NCI-H748 treated with DMSO at 0.1 percent for 48 hours (cell line): Measurements from ENCODE around the gene SLC29A3.

ENCODE experiments used
- DNase-seq: peaks from one replicate; lab custom pipeline; 2025; lab: John Stamatoyannopoulos, UW

The SLC29A3 gene

GRCh38 chr10:71300555-71301370 lies 18.3 kb upstream of the SLC29A3 start:
- DNase-seq = no peak

DNA sequence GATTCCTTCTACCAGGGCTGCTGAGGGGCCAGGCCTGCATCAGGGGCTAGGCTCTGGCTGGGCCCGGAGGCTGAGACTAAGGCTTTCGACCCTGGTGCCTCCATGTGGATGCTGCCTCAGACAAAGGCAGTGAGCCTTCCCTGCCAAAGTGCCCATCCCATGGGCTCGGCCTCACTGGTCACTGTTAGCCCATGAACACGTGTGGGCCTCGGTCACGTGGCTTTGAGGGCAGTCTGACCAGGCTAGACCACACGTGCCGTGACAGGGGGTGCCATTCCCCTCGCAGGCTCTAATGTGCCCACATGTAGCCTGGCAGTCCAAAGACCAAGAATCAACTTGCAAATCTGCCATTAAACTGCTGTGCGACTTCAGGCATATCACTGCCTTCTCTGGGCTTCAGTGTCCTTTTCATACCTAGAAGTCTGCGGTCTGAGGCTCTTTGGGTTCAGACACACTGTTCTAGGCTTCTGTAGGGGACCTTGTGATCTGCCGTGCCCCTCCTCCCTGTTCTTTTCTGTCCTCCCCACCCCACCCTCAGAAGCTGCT lies 17.6 kb upstream of the SLC29A3 start:
- DNase-seq = no peak

- DNase-seq = no peak
These were observed 16.6 kb upstream of the SLC29A3 start for GRCh38 chr10:71302451-71302850.

- DNase-seq = peak; percentile 9
These were observed 16.0 kb upstream of the SLC29A3 start for GRCh38 chr10:71302874-71303568.

DNA sequence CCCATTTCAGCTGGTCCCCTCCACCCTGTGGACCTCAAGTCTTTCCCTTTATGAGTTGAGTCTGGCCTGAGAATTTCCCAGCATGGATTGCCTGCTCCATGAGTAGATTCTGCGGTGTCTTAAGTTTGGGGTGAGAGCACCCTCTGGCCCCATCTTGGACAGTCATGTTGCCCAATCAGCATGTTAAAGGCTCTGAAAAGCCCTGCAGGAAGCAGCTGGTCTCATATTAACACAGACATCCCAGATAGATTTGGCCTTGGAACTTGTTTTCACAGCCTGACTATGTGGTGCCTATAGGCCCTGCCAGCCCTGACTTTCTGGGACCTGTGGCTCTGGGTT lies 15.5 kb upstream of the SLC29A3 start:
- DNase-seq = no peak

- no peak for DNase-seq
These were observed 14.1 kb upstream of the SLC29A3 start for GRCh38 chr10:71304914-71305313.

GRCh38 chr10:71306979-71307378 lies 12.1 kb upstream of the SLC29A3 start:
- no peak for DNase-seq

GRCh38 chr10:71307469-71308085 lies 11.5 kb upstream of the SLC29A3 start:
- DNase-seq = no peak

- DNase-seq = no peak
These were observed 10.8 kb upstream of the SLC29A3 start for GRCh38 chr10:71308244-71308643.

- DNase-seq = no peak
These were observed 10.1 kb upstream of the SLC29A3 start for GRCh38 chr10:71308985-71309384.

GRCh38 chr10:71309919-71310318 lies 9.1 kb upstream of the SLC29A3 start:
- no peak for DNase-seq

GRCh38 chr10:71312220-71312619 lies 6.8 kb upstream of the SLC29A3 start:
- no peak for DNase-seq

GRCh38 chr10:71312811-71313789 lies 6.0 kb upstream of the SLC29A3 start:
- no peak for DNase-seq

DNA sequence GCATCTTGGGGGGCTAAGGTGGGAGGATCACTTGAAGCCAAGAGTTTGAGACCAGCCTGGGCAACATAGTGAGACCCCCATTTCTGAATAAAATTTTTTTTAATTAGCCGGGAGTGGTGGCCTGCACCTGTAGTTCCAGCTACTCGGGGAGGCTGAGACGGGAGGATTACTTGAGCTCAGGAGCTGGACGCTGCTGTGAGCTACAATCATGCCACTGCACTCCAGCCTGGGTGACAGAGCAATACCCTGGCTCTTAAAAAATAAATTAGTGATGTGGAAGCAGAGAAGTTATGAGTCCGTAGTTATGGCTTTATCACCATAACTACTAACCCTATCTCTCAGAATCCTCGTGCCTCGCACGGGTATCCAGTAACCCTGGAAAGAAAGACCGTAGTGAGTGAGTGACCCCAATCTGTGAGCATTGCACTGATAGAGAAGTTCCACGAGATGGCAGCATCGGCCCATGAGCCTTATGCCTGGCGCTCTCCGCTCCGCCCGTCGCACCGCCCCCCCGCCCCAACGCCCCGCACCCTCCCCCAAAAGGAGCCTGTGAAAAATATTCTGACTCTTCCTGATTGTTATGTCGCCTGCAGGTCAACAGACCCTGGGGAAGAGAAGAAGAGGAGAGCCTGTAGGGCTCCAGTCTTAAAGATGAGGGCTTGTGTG lies 4.9 kb upstream of the SLC29A3 start:
- peak; percentile 3 for DNase-seq

- DNase-seq = no peak
These were observed 4.3 kb upstream of the SLC29A3 start for GRCh38 chr10:71314694-71315225.

DNA sequence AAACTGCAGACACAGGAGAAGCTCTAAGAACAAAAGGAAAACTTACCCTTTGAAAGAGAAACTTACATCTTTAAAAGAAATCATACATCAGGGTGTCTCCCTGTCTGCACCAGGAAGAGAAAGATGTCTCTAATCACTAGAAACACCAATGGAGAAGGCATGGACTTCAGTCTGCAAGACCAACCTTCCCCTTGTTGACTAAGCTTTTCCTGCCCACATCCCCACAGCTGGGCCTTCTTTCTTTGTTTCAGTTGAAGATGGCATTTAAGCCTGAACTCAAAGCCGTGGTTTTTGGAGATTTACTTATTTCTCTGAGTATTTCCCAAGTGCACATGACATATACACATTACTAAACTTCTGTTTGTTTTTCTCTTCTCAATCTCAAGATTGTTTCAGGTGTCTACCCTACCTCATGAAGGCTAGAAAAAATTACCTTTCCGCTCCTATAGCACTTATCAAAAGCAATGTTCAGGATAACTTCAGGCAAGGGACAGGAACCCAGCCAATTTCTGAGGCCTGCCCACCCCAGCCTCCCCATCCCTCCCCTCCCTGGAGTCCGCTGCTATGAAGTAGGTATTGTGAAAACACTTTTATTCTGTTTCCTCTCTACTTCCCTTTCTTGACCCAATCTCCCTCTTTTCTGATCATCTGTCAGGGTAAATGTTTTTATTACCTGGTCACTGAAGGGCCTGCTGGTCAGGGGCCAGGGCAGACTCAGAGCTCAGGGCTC lies 2.8 kb upstream of the SLC29A3 start:
- no peak for DNase-seq

DNA sequence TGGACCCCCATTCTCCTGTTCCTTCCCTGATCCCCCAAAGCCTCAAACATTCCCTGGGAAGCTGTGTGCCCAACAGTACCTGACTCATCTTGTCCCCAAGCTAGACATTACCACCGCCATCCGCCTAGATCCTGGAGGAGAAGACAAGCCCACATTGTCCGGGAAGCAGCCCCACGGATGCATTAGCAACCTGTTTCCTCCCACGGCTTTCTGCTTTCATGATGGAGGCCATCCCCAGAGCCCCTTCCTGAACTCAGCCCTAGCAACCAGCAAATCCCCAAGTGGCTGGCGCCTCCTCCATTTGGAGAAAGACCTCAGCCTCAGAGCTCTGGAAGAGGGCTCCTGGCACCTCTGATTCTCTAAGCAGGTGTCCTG lies 2.3 kb upstream of the SLC29A3 start:
- no peak for DNase-seq

GRCh38 chr10:71317739-71318138 lies 1.3 kb upstream of the SLC29A3 start:
- DNase-seq = no peak

GRCh38 chr10:71319800-71320392 lies 837 bp downstream of the SLC29A3 start:
- DNase-seq = no peak

GRCh38 chr10:71320592-71320991 lies 1.5 kb downstream of the SLC29A3 start:
- no peak for DNase-seq
